NCI-H2171 treated with DMSO at 0.1 percent for 48 hours (cell line): ENCODE measurements around the gene IL4R.

Experiments used
- DNase-seq: peaks from one replicate; lab custom pipeline; 2025; lab: John Stamatoyannopoulos, UW

The IL4R gene

DNA sequence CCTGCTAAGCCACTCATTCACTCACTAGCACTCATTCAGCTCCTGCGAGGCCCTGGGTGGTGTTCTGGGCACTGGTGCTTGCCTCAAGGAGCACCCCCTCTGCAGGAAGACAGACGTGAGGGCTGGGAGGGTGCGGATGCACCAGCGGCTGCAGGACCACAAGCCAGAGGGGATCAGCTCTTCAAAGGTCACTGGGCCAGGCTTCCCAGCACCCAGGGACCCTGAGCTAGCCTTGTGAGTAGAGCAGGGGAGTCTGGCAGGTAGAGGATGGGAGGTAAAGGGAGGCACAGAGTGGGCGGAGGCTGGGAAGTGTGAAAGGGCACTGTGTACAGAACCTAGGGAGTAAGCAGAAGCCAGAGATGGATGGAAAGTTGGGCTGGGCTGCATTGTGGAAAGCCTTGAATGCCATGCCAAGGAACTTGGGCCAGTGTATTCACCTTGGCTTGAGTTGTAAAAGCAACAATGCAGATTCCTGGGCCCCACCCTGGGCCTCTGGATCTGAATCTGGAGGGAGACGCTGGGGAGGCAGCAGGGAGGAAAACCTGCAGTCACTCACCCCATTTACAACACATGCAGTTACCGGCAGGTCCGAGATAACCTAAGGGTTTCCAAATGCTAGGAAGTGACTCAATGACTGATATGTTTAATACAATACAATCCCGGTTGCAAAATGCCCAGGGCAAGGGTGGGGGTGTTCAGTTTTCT is 1.7 kb downstream of the IL4R start:
- DNase-seq = no peak

DNA sequence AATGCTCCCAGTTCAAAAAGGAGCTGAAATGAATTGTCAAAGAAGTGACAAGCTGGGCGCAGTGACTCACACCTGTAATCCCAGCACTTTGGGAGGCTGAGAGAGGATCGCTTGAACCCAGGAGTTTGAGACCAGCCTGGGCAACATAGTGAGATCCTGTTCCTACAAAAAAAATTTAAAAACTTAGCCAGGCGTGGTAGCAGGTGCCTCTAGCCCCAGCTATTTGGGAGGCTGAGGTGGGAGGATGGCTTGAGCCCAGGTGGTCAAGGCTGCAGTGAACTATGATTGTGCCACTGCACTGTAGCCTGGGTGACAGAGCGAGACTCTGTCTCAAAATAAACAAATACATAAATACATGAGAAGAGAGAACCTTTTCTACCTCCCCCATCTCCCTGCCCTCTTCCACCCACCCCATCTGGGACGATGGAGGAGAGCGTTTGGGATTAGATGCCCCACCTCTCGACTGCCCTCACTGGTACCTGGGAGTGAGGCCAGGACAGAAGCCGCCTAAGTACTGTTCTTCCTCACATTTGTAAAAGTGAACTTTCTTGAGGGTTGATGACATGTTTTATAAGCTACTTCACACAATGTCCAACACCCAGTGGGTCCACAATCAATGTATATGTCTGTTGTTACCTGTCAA is 2.4 kb downstream of the IL4R start:
- DNase-seq = no peak

- DNase-seq = no peak
Measured at GRCh38 chr16:27317320-27317719, 3.5 kb downstream of the IL4R start.

GRCh38 chr16:27317738-27318391 is 4.1 kb downstream of the IL4R start:
- DNase-seq = no peak

- no peak for DNase-seq
Measured at GRCh38 chr16:27318392-27319256, 4.8 kb downstream of the IL4R start.

GRCh38 chr16:27319257-27319965 is 5.6 kb downstream of the IL4R start:
- peak; percentile 35 for DNase-seq

GRCh38 chr16:27320261-27321012 is 6.7 kb downstream of the IL4R start:
- no peak for DNase-seq

- no peak for DNase-seq
Measured at GRCh38 chr16:27321013-27321915, 7.5 kb downstream of the IL4R start.

- DNase-seq = no peak
Measured at GRCh38 chr16:27322858-27323780, 9.3 kb downstream of the IL4R start.

DNA sequence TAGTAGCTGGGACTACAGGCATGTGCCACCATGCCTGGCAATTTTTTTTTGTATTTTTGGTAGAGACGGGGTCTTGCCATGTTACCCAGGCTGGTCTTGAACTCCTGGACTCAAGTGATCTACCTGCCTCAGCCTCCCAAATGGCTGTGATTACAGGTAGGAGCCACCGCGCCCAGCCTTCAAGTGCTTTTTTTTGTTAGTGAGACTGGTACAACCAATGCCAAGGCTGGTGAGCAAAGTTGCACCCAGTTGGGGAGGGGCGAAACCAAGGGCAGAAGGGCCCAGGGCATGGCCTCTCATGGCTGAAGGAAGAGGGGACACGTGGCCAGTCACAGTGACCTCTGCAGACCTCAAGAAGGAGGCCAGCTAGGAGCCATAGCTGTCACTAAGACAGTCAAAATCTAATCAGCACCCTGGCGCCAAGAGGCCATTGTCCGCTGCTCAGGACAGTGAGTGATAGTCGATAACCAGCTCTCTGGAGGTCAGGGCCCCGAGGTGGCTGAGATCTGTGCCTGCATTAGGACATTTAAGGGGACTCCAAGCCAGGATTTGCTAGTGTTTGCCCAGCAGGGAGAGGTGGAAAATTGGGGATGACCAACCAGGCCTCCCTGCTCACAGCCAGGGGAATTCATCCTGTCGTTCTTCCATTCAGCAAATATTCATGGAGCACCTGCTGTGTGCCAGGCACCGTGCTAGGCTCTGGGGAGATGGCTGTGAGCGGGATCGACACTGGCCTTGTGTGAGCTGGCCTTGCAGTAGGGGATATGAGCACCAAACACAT is 10.2 kb downstream of the IL4R start:
- no peak for DNase-seq

DNA sequence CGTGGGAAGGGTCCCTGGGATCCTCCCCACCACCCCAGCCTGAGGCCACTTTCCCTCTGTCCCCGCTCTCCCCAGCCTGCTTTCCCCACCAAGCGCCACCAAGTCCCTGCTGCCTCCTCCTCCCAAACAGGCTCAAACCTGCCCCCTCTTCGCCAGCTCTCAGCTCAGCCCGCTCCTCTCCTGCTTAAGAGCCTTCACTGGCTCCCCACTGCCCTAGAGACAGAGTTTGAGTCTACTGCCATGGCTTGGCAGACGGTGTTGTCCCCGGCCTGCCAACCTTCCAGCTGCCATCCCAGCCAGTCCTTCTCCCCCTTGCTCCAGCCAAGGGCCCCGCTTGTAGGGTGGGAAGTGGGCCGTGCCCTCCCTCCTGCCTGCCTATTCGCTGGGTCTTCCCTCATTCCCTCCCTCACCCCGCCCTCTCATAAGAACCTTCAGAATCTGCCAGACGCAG is 11.1 kb downstream of the IL4R start:
- no peak for DNase-seq

DNA sequence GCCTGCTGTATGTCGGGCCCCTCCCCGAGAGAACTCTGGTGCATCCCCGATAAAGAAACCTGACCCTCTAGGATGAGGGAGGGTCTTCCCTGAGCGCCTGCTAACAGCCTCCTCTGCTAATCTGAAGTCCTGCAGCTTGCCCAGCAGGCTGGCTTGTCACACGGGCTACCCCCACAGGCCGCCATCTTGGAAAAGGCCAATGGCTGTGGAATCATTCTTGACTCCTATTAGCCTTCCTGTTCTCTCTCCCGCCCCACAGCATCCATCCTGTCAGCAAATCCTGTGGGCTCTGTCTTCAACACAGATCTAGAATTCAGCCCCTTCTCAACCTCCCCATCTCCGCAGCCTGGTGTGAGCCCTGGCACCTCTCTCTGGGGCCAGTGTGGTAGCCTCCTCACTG is 12.0 kb downstream of the IL4R start:
- DNase-seq = no peak

- no peak for DNase-seq
Measured at GRCh38 chr16:27326251-27326650, 12.5 kb downstream of the IL4R start.

DNA sequence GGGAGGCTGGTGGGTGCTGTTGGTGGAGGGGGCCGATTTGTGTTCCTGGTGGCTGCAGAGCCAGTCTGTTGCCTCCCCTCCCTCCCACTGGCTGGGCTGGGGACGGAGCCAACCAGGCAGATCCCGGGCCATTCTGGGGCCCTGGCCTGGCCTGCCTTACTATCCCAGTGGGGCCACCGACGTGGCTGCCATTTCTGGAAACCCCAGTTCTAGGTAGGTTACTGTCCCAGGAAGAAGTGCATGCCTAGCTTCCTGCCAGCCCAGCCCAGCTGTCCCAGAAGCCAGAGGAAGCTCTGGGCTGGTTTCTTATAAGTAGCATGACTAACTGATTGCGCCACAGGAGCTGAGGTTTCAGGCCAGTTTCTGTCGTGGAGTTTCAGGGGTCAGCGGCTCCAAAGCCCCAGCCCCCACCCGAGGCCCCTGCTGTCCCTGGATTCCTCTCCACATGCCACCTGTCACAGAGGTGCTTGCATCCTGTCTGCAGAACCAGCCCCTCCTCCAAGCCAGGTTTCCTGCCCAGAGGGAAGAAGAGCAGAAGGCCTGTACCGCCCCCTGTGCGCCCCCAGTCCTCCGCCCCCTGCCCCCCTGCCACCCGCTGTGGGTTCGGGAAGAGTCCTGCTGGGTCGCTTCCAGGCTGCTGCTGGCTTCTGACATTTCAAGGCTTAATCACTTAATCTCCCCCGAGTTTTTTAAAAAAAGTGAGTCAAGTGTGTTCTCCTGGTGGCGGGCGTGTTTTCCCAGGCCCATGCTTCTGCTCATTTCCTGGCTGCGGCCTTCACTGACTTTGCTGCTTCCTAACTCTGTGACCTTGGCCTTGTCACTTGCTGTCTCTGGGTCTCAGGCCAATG is 13.2 kb downstream of the IL4R start:
- peak; percentile 76 for DNase-seq

DNA sequence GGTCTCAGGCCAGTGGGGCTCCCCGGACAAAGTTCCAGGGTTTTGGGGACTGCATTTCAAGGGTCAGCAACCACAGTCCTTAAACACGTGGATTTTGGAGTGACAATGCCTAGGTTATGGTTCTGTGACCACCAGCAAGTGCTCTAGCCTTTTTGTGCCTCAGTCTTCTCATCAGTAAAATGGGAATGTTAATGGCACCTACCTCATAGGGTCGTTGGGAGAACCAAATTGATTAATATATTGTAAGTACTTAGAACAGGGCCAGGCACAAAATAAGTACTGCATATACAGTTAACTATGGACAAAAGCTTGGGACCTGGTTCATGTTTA is 13.8 kb downstream of the IL4R start:
- DNase-seq = no peak

DNA sequence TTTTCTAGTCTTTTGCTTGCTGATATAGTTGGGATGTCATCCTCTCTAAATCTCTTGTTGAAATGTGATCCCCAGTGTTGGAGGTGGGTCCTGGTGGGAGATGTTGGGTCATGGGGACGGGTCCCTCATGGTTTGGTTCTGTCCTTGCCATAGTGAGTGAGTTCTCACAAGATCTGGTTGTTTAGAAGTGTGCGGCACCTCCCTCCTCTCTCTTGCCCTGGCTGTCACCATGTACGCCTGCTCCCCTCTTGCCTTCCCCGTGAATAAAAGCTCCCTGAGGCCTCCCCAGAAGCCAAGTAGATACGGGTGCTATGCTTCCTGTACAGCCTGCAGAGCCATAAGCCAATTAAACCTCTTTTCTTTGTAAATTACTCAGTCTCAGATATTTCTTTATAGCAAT is 15.2 kb downstream of the IL4R start:
- DNase-seq = no peak
